Sigmoid colon (tissue), 7 donors: ENCODE results near the gene FOXC1. TPM values are rescaled to one million over a fixed set of nuclear protein-coding genes. Genes with fewer than 3 reads are reported as not detected.

Experiments
- DNase-seq: peaks from one replicate; pipeline ENCODE4 v3.0.0-alpha.2; 2019
- H3K27ac ChIP-seq, 4 donors: fragments of 200-600 bp; sonication (generic); one replicate each; pipeline ENCODE4 v1.5.1; 2016 to 2019; ENCODE audit warnings: mild to moderate bottlenecking in 1 of 4
- H3K27me3 ChIP-seq, 3 donors: fragments of 200-600 bp; sonication (generic); one replicate each; pipeline ENCODE4 v1.5.1; 2019; ENCODE audit warnings: mild to moderate bottlenecking in 1 of 3
- H3K36me3 ChIP-seq, 4 donors: fragments of 200-600 bp; sonication (generic); one replicate each; pipeline ENCODE4 v1.5.1; 2016 to 2019
- H3K4me1 ChIP-seq, 4 donors: fragments of 200-600 bp; sonication (generic); one replicate each; pipeline ENCODE4 v1.5.1; 2017 to 2019
- H3K4me3 ChIP-seq, 4 donors: fragments of 200-600 bp; sonication (generic); one replicate each; pipeline ENCODE4 v1.5.1; 2017 to 2019; ENCODE audit warnings: mild to moderate bottlenecking in 2 of 4, moderate library complexity in 1 of 4
- H3K9me3 ChIP-seq, 4 donors: fragments of 200-600 bp in 3 of 4; sonication (generic) in 3 of 4; one replicate each; pipeline versions ENCODE4 v1.5.1 to v1.6.1; 2013 to 2019
- EP300 ChIP-seq, 4 donors: sonication (generic); formaldehyde crosslinking; IDR thresholded peaks; one replicate each; pipeline ENCODE4 v1.6.1; 2017; ENCODE audit warnings: antibody characterized with exemption in 4 of 4
- POLR2A ChIP-seq, 2 donors: fragments of 450-650 bp; IDR thresholded peaks; one replicate each; pipeline ENCODE4 v1.6.1; 2016; ENCODE audit warnings: antibody characterized with exemption in 2 of 2, mild to moderate bottlenecking in 2 of 2, moderate library complexity in 2 of 2
- POLR2AphosphoS5 ChIP-seq, 4 donors: sonication (generic); formaldehyde crosslinking; IDR thresholded peaks; one replicate each; pipeline ENCODE4 v1.6.1; 2017; ENCODE audit warnings: antibody characterized with exemption in 4 of 4
- WGBS, 2 donors: extraction: QIAGEN DNeasy Blood & Tissue Kit; methylation state at CpG; one replicate each; pipeline ENCODE4 v1.1.7; 2013; 5-methylcytosine and 5-hydroxymethylcytosine counted together
- intact Hi-C: fragments of 100-400 bp; cut with DNase I; formaldehyde crosslinking; loops from one replicate; pipeline ENCODE4 v1.15.1; 2023
- polyA plus RNA-seq, 3 donors: library from polyadenylated mRNA; stranded (reverse); fragments of 200-250 nt; gene quantifications; one replicate each; pipeline ENCODE4 v1.2.3, GENCODE V29; 2013
- total RNA-seq, 4 donors: library from RNA; depleted of rRNA; stranded (reverse); fragments of >200 nt; gene quantifications; one replicate each; pipeline ENCODE4 v1.1.0, GENCODE V29; 2016
- TF ChIP-seq, protein P1 (sequence below), 4 experiments: fragments of 450-650 bp in 3 of 4; fragments of 200-600 bp in 1 of 4; IDR thresholded peaks; one replicate each; pipeline ENCODE4 v1.5.1; 2016 to 2019; ENCODE audit warnings: antibody characterized with exemption in 4 of 4, mild to moderate bottlenecking in 3 of 4, moderate library complexity in 2 of 4
- donor health status: healthy with polysubstance abuse.
- donor health status: Bipolar disorder and iron deficiency.
- donor health status: healthy.

Gene FOXC1
- total and polyA plus RNA-seq, 7 donors, result 0.60 to 3.0 (median 1.6) TPM; not detected in 1

DNA sequence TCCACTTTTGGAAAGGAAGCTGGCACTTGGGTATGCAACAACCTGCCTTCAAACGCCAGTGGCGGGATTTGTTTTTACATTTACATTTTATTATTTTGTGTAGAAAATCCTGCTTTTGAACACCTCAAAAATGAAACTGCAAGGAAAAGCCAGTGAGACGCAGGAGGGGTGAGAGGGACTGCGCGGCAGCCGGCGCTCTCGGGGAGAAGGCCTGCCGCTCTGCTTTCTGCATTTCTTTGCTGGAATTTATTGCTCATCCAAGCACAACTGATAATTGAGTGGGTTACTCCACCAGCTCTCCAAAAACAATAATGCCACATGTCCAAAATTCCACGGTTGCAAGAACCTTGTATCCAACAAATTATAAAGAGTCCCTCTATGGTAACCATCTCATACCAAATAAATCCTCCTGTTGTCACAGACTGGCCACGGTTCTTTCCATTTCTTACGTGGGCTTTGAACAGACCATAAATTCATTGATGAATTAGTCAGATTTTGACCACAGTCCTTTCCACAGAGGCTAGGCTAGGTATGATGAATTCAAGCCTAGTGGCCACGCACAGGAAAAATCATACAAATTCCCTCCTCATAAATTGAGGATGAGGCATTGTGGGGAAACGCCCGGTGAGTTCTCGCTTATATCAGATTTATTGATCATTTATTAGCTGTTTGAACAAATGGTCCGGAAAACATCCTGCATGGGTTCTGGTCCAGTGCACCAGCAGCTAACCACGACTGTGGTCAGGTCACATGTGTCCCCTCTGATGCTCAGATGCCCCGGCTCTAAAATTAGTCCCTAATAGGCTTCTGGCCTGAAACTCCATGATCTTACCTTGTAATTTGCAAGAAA is 31.6 kb upstream of the FOXC1 start:
- TF ChIP-seq, protein P1, sequence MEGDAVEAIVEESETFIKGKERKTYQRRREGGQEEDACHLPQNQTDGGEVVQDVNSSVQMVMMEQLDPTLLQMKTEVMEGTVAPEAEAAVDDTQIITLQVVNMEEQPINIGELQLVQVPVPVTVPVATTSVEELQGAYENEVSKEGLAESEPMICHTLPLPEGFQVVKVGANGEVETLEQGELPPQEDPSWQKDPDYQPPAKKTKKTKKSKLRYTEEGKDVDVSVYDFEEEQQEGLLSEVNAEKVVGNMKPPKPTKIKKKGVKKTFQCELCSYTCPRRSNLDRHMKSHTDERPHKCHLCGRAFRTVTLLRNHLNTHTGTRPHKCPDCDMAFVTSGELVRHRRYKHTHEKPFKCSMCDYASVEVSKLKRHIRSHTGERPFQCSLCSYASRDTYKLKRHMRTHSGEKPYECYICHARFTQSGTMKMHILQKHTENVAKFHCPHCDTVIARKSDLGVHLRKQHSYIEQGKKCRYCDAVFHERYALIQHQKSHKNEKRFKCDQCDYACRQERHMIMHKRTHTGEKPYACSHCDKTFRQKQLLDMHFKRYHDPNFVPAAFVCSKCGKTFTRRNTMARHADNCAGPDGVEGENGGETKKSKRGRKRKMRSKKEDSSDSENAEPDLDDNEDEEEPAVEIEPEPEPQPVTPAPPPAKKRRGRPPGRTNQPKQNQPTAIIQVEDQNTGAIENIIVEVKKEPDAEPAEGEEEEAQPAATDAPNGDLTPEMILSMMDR (IDR thresholded peaks at IDR 0.05), result no peak
- TF ChIP-seq POLR2AphosphoS5 (IDR thresholded peaks at IDR 0.05), result no peak
- no peak for TF ChIP-seq EP300 (IDR thresholded peaks at IDR 0.05)
- TF ChIP-seq POLR2A (IDR thresholded peaks at IDR 0.05), result no peak
- Histone ChIP-seq H3K4me3 (no peak overlapping the region), H3K27ac (no peak overlapping the region), H3K27me3 (no peaks in the 10 kb centered on the region), H3K36me3 (no peaks in the 10 kb centered on the region), H3K4me1 (peaks cover 0 to 22% (median 12%) of the 10 kb centered on the region in 4 donors), H3K9me3 (no peaks in the 10 kb centered on the region)
- DNase-seq, result no peak
- intact Hi-C loops, result no loop called here
- 85 to 89% methylated on average over 19 of the region's 19 CpGs for WGBS, 2 donors

DNA sequence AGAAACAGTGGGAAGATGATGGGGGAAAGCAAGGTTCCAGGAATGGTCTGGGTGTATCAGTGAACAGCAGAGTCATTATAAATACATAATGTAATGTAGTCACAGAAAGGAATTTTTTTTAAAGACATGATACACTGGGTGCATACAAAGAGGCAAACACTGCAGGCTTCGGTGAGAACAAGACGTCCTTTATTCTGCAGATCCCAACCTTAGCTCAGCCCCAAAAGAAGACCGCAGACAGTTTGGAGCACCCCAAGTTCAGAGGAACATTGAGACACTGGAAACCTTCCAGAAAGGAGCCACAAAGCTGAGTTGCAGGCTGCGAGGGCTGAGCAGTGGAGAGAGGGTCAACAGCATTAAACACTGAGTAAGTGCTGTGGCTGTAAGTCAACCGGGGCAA is 30.6 kb upstream of the FOXC1 start:
- Histone ChIP-seq H3K27me3 (no peaks in the 10 kb centered on the region), H3K9me3 (no peaks in the 10 kb centered on the region), H3K4me1 (peaks cover 0 to 19% (median 12%) of the 10 kb centered on the region in 4 donors), H3K27ac (no peak overlapping the region), H3K36me3 (no peaks in the 10 kb centered on the region), H3K4me3 (no peak overlapping the region)
- intact Hi-C loops, result no loop called here
- WGBS, 2 donors, result 85 to 87% methylated on average over 5 of the region's 5 CpGs
- no peak for DNase-seq
- no peak for TF ChIP-seq POLR2A (IDR thresholded peaks at IDR 0.05)
- no peak for TF ChIP-seq EP300 (IDR thresholded peaks at IDR 0.05)
- no peak for TF ChIP-seq POLR2AphosphoS5 (IDR thresholded peaks at IDR 0.05)
- TF ChIP-seq, protein P1 (IDR thresholded peaks at IDR 0.05), result no peak

DNA sequence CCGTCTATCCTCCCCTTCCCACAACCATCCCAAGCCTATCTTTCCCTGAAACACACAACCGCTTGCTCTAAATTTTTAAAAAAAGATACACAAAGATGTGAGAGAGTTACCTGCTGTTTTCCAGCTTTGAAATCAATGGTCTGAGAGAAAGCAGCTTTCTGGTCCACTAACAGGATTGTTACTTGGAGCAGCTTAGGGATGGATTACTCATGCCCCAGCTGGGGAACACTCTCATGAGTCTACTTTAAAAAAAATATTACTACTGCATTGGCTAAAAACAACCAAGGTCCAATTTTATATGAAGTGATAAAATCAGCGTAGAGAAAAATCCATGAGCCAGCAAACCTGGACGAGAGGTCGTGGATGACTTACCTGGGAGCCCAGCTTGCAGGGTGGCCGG is 29.6 kb upstream of the FOXC1 start:
- TF ChIP-seq POLR2A (IDR thresholded peaks at IDR 0.05), result no peak
- TF ChIP-seq, protein P1 (IDR thresholded peaks at IDR 0.05), result no peak
- no peak for TF ChIP-seq EP300 (IDR thresholded peaks at IDR 0.05)
- TF ChIP-seq POLR2AphosphoS5 (IDR thresholded peaks at IDR 0.05), result no peak
- no peak for DNase-seq
- no peaks in the 10 kb centered on the region for H3K9me3 ChIP-seq
- no peak overlapping the region for H3K4me3 ChIP-seq
- H3K27ac ChIP-seq, result no peak overlapping the region
- no peaks in the 10 kb centered on the region for H3K27me3 ChIP-seq
- WGBS, 2 donors, result 94% methylated on average over 6 of the region's 6 CpGs
- intact Hi-C loops, result no loop called here
- peaks cover 0 to 12% (median 8%) of the 10 kb centered on the region in 4 donors for H3K4me1 ChIP-seq
- H3K36me3 ChIP-seq, result no peaks in the 10 kb centered on the region

DNA sequence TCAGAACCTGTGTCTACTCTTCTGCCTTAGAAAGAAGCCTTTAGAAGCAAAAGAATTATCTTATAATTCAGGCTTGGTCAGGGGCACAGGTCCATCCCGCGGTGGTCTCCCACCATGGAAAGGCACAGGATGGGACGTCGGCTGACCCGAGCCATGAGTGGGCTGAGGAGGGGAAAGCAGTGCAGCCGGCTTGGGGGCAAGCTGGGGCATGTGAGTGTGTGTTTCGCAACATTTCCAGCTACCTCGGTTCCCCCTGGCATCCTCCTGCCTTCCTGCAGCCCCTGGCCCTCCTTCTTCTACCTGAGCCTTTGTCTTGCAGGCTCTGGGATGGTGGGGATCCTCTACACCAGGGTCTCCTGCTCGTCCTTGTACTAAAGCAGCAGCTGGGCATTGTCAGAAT is 29.1 kb upstream of the FOXC1 start:
- H3K36me3 ChIP-seq, result no peaks in the 10 kb centered on the region
- no peak overlapping the region for H3K4me3 ChIP-seq
- no peak for DNase-seq
- TF ChIP-seq EP300 (IDR thresholded peaks at IDR 0.05), result no peak
- no peaks in the 10 kb centered on the region for H3K27me3 ChIP-seq
- H3K4me1 ChIP-seq, result peaks cover 0 to 7% (median 4%) of the 10 kb centered on the region in 4 donors
- WGBS, 2 donors, result 83 to 87% methylated on average over 9 of the region's 9 CpGs
- intact Hi-C loops, result no loop called here
- H3K9me3 ChIP-seq, result no peaks in the 10 kb centered on the region
- no peak overlapping the region for H3K27ac ChIP-seq

DNA sequence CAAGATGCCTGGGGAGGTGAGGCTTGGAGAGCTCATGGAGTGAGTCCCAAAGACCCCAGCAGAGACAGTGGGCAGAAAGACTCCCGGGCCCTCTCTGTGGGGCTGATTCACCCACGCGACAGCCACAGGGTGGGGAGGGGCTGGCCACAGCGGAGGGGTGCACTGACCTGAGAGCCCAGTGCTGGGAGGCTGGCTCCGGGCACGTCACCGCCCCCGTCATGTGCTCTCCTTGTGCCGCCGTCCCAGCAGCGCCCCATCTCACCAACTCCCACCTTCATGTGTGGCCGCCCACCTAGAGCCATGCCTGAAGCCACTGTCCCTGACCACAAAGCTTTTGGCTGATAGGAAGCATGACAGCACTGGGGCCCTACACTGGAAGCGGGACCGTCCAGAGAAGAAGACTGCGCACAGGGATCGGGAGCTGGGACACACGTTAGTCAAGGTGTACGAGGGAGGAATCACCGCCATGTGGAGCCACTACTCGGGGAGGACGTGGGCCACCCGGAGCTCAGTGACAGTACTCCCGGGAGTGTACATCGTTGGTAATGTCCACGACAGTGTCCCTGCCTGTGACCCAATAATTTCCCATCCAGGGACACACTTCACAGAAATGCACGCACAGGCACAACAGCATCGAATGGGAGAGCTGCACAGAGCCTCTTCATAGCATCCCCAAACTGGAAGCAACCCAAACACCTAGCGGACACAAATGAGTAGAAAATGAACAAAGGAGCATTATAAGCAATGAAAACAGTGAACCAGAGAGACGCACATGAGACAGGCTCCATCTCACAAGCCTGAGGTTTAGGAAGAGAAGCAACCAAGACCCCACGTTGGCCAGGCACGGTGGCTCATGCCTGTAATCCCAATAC is 28.4 kb upstream of the FOXC1 start:
- intact Hi-C loops, result no loop called here
- no peak for TF ChIP-seq EP300 (IDR thresholded peaks at IDR 0.05)
- TF ChIP-seq, protein P1 (IDR thresholded peaks at IDR 0.05), result no peak
- TF ChIP-seq POLR2AphosphoS5 (IDR thresholded peaks at IDR 0.05), result no peak
- TF ChIP-seq POLR2A (IDR thresholded peaks at IDR 0.05), result no peak
- H3K9me3 ChIP-seq, result no peaks in the 10 kb centered on the region
- no peak overlapping the region for H3K4me3 ChIP-seq
- H3K27ac ChIP-seq, result no peak overlapping the region
- no peak for DNase-seq
- WGBS, 2 donors, result 93 to 95% methylated on average over 31 of the region's 31 CpGs
- no peaks in the 10 kb centered on the region for H3K27me3 ChIP-seq
- H3K4me1 ChIP-seq, result no peaks in the 10 kb centered on the region
- no peaks in the 10 kb centered on the region for H3K36me3 ChIP-seq
